K562 (cell line): ENCODE data around the gene HLCS. TPM values are rescaled to one million over a fixed set of nuclear protein-coding genes. Genes with fewer than 3 reads are reported as not detected.

Experiments
- CHD1 ChIP-seq: fragments of 200-600 bp; sonication (generic); IDR thresholded peaks from one replicate; pipeline ENCODE4 v1.6.1; 2012; ENCODE audit warnings: mild to moderate bottlenecking, moderate library complexity, low read length, inconsistent platforms
- CREM ChIP-seq: IDR thresholded peaks from 2 replicates; pipeline ENCODE4 v1.6.1; 2014; ENCODE audit warnings: antibody characterized with exemption, low read depth
- ELF1 ChIP-seq: fragments of 200-800 bp; sonication (Bioruptor generic); IDR thresholded peaks from 2 replicates; pipeline ENCODE4 v1.6.1; 2016; ENCODE audit warnings: missing genetic modification characterization, missing compliant biosample characterization
- ETV6 ChIP-seq, 3 experiments: fragments of 150-350 bp in 1 of 3; sonication (generic) in 1 of 3; formaldehyde crosslinking in 1 of 3; IDR thresholded peaks; 2 replicates each; pipeline versions ENCODE4 v1.6.1 to v1.8.0; 2014 to 2022; ENCODE audit warnings: borderline replicate concordance in 2 of 3, low read depth in 2 of 3, antibody characterized with exemption in 1 of 3, low read length in 1 of 3, mild to moderate bottlenecking in 1 of 3, missing genetic modification reagents in 1 of 3
- KDM2B ChIP-seq: fragments of 250-450 bp; sonication (Bioruptor Pico); IDR thresholded peaks from 2 replicates; pipeline ENCODE4 v1.8.0; 2021; ENCODE audit warnings: mild to moderate bottlenecking, moderate library complexity
- MAFF ChIP-seq: IDR thresholded peaks from 2 replicates; pipeline ENCODE4 v1.6.1; 2012; ENCODE audit warnings: low read length, improper control_type of control experiment
- NFATC3 ChIP-seq: fragments of 450-650 bp; IDR thresholded peaks from 2 replicates; pipeline ENCODE4 v1.6.1; 2017; ENCODE audit warnings: mild to moderate bottlenecking
- SAFB2 ChIP-seq: fragments of 200-400 bp; formaldehyde crosslinking; IDR thresholded peaks from 2 replicates; pipeline ENCODE4 v1.6.1; 2018; ENCODE audit warnings: borderline replicate concordance, low read length, low read depth, moderate library complexity; ENCODE audit not compliant: severe bottlenecking
- ZNF175 ChIP-seq: fragments of 200-800 bp; sonication (Bioruptor generic); IDR thresholded peaks from 2 replicates; pipeline ENCODE4 v1.6.1; 2016; ENCODE audit warnings: low read depth, mild to moderate bottlenecking, missing genetic modification characterization, missing compliant biosample characterization
- ZNF224 ChIP-seq: sonication (generic); formaldehyde crosslinking; IDR thresholded peaks from 2 replicates; pipeline ENCODE4 v1.8.0; 2022; ENCODE audit warnings: mild to moderate bottlenecking, missing genetic modification reagents
- ZNF24 ChIP-seq: fragments of 450-650 bp; IDR thresholded peaks from 2 replicates; pipeline ENCODE4 v1.6.1; 2016
- ZNF280A ChIP-seq: fragments of 450-650 bp; IDR thresholded peaks from 2 replicates; pipeline ENCODE4 v1.6.1; 2018; ENCODE audit warnings: mild to moderate bottlenecking, low read depth; ENCODE audit not compliant: partially characterized antibody
- polyA plus RNA-seq, 8 experiments: library from polyadenylated mRNA; depleted of rRNA in 4 of 8; stranded (reverse) in 5 of 8; unstranded in 3 of 8; fragments of >200 nt; fragmentation: Nextera tagmentation in 2 of 8; fragmentation: Illumina TruSeq in 1 of 8; extraction: Ambion mirVana in 2 of 8; extraction: Trizol in 1 of 8; gene quantifications; 2 replicates each; pipeline versions ENCODE4 v1.2.1 to v1.2.3, GENCODE V29; 2011 to 2014; ENCODE audit warnings: inconsistent platforms in 1 of 8, missing spikeins in 1 of 8
- total RNA-seq, 7 experiments: library from RNA; depleted of rRNA in 6 of 7; stranded (reverse); fragments of >200 nt in 6 of 7; fragmentation: Illumina TruSeq in 2 of 7; extraction: Trizol in 2 of 7; gene quantifications; 2 replicates each; pipeline versions ENCODE4 v1.2.1 to v1.2.3, GENCODE V29; 2011 to 2021; ENCODE audit warnings: low replicate concordance in 1 of 7
- TF ChIP-seq, protein P1 (sequence below): sonication (generic); formaldehyde crosslinking; IDR thresholded peaks from 2 replicates; pipeline ENCODE4 v1.5.0; 2020; ENCODE audit warnings: missing genetic modification reagents
- TF ChIP-seq, protein P2 (sequence below), 3 experiments: fragments of 200-800 bp in 1 of 3; fragments of 250-450 bp in 1 of 3; fragments of 450-650 bp in 1 of 3; sonication (Bioruptor Pico) in 1 of 3; sonication (Bioruptor generic) in 1 of 3; formaldehyde crosslinking in 1 of 3; IDR thresholded peaks; 2 replicates each; pipeline versions ENCODE4 v1.6.1 to v1.8.0; 2016 to 2022; ENCODE audit warnings: mild to moderate bottlenecking in 2 of 3, missing genetic modification characterization in 2 of 3, missing compliant biosample characterization in 1 of 3, moderate library complexity in 1 of 3
- TF ChIP-seq, protein P3 (sequence below): fragments of 250-450 bp; sonication (Bioruptor Pico); IDR thresholded peaks from 2 replicates; pipeline ENCODE4 v1.4.0; 2020; ENCODE audit warnings: mild to moderate bottlenecking, moderate library complexity, borderline replicate concordance

The HLCS gene
- total and polyA plus RNA-seq, 9 of the 15 experiments (the other 6 are each of a cell fraction or from before 2014, with no cell fraction given): 3.0 to 21.5 (median 17.1) TPM

DNA sequence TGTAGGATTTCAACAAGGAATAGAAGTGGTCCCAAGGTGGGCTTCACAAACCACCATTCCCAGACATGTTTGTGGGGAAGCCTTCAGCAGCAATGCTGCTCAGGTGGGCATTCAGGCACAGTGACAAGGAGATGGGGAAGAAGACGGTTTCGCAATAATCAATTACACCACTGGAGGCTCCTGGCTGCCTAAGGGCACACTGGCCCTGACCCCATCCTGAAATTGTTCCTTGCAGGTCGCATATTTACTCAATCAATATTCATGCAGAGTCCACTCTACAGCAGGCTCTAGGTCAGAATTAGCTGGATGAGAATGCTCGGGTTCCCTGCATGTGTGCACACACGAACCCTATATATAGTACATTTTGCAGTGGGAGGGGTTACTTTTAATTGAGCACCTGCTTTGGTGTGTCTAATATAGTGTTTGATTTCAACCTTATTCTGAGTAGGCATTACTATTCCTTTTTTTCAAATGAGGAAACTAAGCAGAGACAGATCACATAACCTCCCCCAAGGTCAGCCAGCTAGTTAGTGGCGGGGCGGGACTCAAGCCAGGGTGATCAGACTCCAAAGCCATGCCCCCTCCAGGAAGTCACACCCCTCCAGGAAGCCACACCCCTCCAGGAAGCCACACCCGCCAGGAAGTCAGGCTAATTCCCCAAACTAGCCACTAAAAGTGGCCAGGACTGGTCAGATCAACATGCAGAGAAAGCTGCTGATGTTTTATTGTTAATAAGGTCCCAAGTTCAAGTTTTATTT lies 106.5 kb downstream of the HLCS start (continued):
- TF ChIP-seq, protein P1, sequence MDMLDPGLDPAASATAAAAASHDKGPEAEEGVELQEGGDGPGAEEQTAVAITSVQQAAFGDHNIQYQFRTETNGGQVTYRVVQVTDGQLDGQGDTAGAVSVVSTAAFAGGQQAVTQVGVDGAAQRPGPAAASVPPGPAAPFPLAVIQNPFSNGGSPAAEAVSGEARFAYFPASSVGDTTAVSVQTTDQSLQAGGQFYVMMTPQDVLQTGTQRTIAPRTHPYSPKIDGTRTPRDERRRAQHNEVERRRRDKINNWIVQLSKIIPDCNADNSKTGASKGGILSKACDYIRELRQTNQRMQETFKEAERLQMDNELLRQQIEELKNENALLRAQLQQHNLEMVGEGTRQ (CRISPR knock-in tag): no peak
- TF ChIP-seq ELF1 (peak; percentile 85), CHD1 (no peak), ZNF24 (no peak), CREM (no peak), ZNF280A (no peak), SAFB2 (no peak), KDM2B (CRISPR knock-in tag) (no peak), ZNF224 (no peak), ZNF175 (no peak), NFATC3 (no peak), MAFF (no peak), ETV6 (IDR thresholded peaks at IDR 0.05; ENCODE audit: borderline replicate concordance in 1 of 2, low read depth in 2 of 2, low read length in 1 of 2) (no peak), ETV6 (CRISPR knock-in tag; IDR thresholded peaks at IDR 0.05; ENCODE audit: borderline replicate concordance) (no peak)
- TF ChIP-seq, protein P2, sequence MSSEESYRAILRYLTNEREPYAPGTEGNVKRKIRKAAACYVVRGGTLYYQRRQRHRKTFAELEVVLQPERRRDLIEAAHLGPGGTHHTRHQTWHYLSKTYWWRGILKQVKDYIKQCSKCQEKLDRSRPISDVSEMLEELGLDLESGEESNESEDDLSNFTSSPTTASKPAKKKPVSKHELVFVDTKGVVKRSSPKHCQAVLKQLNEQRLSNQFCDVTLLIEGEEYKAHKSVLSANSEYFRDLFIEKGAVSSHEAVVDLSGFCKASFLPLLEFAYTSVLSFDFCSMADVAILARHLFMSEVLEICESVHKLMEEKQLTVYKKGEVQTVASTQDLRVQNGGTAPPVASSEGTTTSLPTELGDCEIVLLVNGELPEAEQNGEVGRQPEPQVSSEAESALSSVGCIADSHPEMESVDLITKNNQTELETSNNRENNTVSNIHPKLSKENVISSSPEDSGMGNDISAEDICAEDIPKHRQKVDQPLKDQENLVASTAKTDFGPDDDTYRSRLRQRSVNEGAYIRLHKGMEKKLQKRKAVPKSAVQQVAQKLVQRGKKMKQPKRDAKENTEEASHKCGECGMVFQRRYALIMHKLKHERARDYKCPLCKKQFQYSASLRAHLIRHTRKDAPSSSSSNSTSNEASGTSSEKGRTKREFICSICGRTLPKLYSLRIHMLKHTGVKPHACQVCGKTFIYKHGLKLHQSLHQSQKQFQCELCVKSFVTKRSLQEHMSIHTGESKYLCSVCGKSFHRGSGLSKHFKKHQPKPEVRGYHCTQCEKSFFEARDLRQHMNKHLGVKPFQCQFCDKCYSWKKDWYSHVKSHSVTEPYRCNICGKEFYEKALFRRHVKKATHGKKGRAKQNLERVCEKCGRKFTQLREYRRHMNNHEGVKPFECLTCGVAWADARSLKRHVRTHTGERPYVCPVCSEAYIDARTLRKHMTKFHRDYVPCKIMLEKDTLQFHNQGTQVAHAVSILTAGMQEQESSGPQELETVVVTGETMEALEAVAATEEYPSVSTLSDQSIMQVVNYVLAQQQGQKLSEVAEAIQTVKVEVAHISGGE (CRISPR knock-in tag; IDR thresholded peaks at IDR 0.05): 0 out of 6 replicates have a peak, but pooled peaks of 1 of the 3 experiments have one; percentile 10
- TF ChIP-seq, protein P3, sequence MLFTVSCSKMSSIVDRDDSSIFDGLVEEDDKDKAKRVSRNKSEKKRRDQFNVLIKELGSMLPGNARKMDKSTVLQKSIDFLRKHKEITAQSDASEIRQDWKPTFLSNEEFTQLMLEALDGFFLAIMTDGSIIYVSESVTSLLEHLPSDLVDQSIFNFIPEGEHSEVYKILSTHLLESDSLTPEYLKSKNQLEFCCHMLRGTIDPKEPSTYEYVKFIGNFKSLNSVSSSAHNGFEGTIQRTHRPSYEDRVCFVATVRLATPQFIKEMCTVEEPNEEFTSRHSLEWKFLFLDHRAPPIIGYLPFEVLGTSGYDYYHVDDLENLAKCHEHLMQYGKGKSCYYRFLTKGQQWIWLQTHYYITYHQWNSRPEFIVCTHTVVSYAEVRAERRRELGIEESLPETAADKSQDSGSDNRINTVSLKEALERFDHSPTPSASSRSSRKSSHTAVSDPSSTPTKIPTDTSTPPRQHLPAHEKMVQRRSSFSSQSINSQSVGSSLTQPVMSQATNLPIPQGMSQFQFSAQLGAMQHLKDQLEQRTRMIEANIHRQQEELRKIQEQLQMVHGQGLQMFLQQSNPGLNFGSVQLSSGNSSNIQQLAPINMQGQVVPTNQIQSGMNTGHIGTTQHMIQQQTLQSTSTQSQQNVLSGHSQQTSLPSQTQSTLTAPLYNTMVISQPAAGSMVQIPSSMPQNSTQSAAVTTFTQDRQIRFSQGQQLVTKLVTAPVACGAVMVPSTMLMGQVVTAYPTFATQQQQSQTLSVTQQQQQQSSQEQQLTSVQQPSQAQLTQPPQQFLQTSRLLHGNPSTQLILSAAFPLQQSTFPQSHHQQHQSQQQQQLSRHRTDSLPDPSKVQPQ (CRISPR knock-in tag): no peak
